ENCODE data around the gene HDC.

GRCh38 chr15:50192164-50192563 lies 73.4 kb downstream of the HDC start:
- TF ChIP-seq, protein P1, sequence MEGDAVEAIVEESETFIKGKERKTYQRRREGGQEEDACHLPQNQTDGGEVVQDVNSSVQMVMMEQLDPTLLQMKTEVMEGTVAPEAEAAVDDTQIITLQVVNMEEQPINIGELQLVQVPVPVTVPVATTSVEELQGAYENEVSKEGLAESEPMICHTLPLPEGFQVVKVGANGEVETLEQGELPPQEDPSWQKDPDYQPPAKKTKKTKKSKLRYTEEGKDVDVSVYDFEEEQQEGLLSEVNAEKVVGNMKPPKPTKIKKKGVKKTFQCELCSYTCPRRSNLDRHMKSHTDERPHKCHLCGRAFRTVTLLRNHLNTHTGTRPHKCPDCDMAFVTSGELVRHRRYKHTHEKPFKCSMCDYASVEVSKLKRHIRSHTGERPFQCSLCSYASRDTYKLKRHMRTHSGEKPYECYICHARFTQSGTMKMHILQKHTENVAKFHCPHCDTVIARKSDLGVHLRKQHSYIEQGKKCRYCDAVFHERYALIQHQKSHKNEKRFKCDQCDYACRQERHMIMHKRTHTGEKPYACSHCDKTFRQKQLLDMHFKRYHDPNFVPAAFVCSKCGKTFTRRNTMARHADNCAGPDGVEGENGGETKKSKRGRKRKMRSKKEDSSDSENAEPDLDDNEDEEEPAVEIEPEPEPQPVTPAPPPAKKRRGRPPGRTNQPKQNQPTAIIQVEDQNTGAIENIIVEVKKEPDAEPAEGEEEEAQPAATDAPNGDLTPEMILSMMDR (IDR thresholded peaks at IDR 0.05) = no peak
- TF ChIP-seq POLR2A (IDR thresholded peaks at IDR 0.05) = no peak

Measured in adrenal gland (tissue), 5 donors.